Subcutaneous adipose tissue (tissue), 4 donors: ENCODE data around the gene RASD1. TPM values are rescaled to one million over a fixed set of nuclear protein-coding genes. Genes with fewer than 3 reads are reported as not detected.

ENCODE experiments used
- CTCF ChIP-seq: fragments of 450-650 bp; IDR thresholded peaks from one replicate; pipeline ENCODE4 v1.5.1; 2016; ENCODE audit warnings: low read depth, mild to moderate bottlenecking, control low read depth, antibody characterized with exemption, moderate library complexity
- total RNA-seq, 4 donors: library from RNA; depleted of rRNA; stranded (reverse); fragments of >200 nt; gene quantifications; one replicate each; pipeline ENCODE4 v1.1.0, GENCODE V29; 2016

The RASD1 gene
- total RNA-seq, 4 donors from 2014 or later = 140 to 294 (median 198) TPM

- TF ChIP-seq CTCF = no peak
Observed at GRCh38 chr17:17540278-17540906, 44.2 kb upstream of the RASD1 start.

DNA sequence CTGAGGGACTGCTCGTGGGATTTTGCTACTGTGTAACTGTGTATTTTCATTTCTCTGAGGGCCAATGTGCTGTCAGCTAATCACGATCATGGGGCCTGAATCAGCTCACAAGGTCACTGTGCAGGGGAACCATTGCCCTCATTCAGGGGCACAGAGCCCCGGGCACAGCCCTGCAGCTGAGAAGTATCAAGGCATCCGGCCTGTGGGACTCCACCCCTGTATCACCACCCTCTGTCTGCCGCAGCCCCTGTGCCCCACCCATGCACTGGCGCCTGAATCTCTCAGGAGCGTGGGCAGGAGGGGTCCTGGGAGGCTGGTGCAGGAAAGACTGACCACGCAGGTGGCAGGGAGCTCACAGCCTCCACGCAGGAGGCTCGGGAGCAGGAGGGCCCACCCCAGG is 43.4 kb upstream of the RASD1 start:
- no peak for TF ChIP-seq CTCF

GRCh38 chr17:17538417-17539391 is 42.5 kb upstream of the RASD1 start:
- no peak for TF ChIP-seq CTCF

- no peak for TF ChIP-seq CTCF
Observed at GRCh38 chr17:17537311-17538099, 41.3 kb upstream of the RASD1 start.

DNA sequence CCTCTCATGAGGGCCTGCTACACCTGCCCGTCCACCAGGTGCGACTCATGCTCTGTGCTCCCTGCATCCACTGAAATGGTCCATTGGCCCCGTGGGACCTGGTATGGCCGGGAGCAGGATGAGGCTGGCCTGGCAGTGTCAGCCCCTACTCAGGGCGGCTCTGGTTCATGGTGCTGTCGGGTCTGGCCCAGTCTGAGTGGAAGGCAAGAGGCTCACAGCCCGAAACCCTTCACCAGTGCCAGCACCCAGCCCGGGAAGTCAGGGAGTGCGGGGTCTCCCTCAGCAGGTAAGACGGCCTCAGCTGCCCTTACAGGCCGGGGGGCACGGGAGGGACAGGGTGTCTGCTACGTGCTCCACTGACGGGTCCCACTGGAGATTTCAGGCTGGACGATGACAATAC is 40.5 kb upstream of the RASD1 start:
- no peak for TF ChIP-seq CTCF

- no peak for TF ChIP-seq CTCF
Observed at GRCh38 chr17:17535957-17536356, 39.8 kb upstream of the RASD1 start.

GRCh38 chr17:17533901-17534441 is 37.8 kb upstream of the RASD1 start:
- no peak for TF ChIP-seq CTCF
